Testis (tissue), 2 donors: ENCODE results near the gene BBS12.

Experiments used
- CTCF ChIP-seq, 3 experiments: fragments of 450-650 bp in 2 of 3; fragments of 200-600 bp in 1 of 3; sonication (generic) in 1 of 3; IDR thresholded peaks; one replicate each; pipeline ENCODE4 v1.5.1; 2016 to 2019; ENCODE audit warnings: antibody characterized with exemption in 3 of 3, mild to moderate bottlenecking in 2 of 3, moderate library complexity in 1 of 3
- POLR2A ChIP-seq: fragments of 450-650 bp; IDR thresholded peaks from one replicate; pipeline ENCODE4 v1.6.1; 2017; ENCODE audit warnings: antibody characterized with exemption, mild to moderate bottlenecking, moderate library complexity

- TF ChIP-seq POLR2A (no peak), CTCF (IDR thresholded peaks at IDR 0.05) (no peak)
Measured at GRCh38 chr4:122749704-122750454, 17.4 kb downstream of the BBS12 start.
